AG09309 (cell line): ENCODE data around the gene FAM20A.
"Not testable (repeated sequence)": the region's sequence is repeated elsewhere in the genome, so short reads cannot be mapped to it uniquely, and the experiment has no call there.

ENCODE experiments used
- DNase-seq: peaks from one replicate; pipeline ENCODE4 v3.0.0-alpha.2; 2010; ENCODE audit warnings: low read depth
- H3K4me3 ChIP-seq: 2 replicates; pipeline ENCODE4 v1.5.1; 2011; ENCODE audit warnings: mild to moderate bottlenecking, low read depth, low read length, moderate library complexity; ENCODE audit not compliant: control insufficient read depth
- TF ChIP-seq, protein P1 (sequence below): IDR thresholded peaks from 2 replicates; pipeline ENCODE4 v1.5.1; 2011; ENCODE audit warnings: mild to moderate bottlenecking, low read depth, low read length, inconsistent platforms; ENCODE audit not compliant: insufficient read depth, control insufficient read depth; ENCODE audit errors: missing control alignments

FAM20A gene

DNA sequence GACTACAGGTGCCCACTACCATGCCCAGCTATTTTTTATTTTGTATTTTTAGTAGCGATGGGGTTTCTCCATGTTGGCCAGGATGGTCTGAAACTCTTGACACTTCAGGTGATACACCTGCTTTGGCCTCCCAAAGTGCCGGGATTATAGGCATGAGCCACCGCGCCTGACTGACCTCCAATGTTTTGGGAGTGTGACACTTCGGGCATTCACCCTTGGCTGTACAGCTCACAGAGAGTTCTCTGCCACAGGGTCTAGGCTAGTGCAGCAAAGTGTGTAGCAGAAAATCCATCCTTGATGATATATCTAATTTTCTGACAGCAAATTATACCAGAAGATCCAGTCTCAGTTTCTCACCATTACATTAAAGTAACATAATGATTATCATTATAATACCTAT lies 14.1 kb downstream of the FAM20A start:
- H3K4me3 ChIP-seq: no peak overlapping the region
- TF ChIP-seq, protein P1, sequence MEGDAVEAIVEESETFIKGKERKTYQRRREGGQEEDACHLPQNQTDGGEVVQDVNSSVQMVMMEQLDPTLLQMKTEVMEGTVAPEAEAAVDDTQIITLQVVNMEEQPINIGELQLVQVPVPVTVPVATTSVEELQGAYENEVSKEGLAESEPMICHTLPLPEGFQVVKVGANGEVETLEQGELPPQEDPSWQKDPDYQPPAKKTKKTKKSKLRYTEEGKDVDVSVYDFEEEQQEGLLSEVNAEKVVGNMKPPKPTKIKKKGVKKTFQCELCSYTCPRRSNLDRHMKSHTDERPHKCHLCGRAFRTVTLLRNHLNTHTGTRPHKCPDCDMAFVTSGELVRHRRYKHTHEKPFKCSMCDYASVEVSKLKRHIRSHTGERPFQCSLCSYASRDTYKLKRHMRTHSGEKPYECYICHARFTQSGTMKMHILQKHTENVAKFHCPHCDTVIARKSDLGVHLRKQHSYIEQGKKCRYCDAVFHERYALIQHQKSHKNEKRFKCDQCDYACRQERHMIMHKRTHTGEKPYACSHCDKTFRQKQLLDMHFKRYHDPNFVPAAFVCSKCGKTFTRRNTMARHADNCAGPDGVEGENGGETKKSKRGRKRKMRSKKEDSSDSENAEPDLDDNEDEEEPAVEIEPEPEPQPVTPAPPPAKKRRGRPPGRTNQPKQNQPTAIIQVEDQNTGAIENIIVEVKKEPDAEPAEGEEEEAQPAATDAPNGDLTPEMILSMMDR: no peak
- DNase-seq: no peak

DNA sequence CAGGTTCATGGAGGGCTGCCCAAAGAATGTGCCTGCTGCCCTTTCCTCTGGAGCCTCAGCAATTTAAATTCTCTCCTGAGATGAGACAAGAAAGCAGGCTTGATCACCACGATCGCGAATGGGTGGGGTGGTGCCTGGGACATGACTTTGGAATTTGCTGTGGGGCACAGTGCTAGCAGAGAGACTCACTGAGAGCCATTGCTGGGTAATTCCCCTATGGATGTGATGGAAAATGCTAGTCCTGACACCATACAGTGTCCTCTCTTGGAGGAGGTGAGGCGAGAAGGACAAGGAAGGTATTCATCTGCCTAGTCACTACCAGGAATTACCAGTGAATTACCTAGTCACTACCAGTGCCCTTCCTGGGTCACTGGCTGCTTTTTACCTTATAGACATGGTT lies 15.5 kb downstream of the FAM20A start:
- TF ChIP-seq, protein P1: no peak
- DNase-seq: no peak

DNA sequence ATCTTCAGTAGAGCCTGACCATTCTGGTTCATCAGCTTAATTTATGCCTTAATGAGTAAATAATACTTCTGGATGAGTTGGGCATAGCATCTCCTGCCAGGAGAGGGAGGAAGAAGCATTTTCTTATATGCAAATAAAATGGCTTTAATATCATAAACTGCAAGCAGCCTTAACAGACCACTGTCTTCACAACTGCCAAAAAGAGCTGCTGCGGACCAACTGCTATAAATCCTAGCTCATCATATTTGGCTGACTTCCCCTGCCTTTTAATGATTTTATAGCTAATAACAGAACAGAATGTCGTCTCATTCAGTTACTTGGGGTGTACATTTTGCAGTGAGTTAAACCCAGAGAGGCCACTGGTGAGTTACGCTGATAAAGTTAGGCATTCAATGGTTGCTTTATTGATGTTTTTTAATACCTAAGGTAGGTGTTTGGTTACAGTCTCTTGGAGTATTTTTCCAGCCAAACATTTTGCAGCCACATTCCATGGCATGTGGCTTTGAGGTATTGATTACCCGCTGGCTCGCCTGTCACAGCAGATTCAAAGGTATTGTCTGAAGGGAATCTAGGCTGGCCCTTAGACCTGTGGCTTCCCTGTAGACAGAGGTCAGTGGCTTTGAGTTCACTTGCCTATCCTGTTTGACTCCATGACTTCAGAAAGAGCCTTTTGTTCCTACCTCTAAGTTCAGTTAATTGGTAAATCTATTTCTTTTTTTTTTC lies 16.4 kb downstream of the FAM20A start:
- no peak overlapping the region for H3K4me3 ChIP-seq
- DNase-seq: no peak
- TF ChIP-seq, protein P1: no peak

More for the DNA sequence above, 15.5 kb downstream of the FAM20A start:
- H3K4me3 ChIP-seq: no peak overlapping the region

DNA sequence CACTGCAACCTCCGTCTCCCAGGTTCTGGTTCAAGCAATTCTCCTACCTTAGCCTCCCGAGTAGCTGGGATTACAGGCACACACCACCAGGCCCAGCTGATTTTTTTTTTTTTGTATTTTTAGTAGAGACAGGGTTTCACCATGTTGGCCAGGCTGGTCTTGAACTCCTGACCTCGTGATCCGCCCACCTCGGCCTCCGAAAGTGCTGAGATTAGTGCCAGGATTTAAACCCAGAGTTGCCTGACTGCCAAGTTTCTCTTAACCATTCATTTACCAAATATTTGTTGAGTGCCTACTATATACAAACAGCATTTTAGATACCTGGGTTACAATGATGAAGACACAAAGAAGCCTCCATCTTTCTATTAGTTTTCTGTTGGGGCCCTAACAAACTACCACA lies 18.3 kb downstream of the FAM20A start:
- DNase-seq, H3K4me3 ChIP-seq: not testable (repeated sequence)

DNA sequence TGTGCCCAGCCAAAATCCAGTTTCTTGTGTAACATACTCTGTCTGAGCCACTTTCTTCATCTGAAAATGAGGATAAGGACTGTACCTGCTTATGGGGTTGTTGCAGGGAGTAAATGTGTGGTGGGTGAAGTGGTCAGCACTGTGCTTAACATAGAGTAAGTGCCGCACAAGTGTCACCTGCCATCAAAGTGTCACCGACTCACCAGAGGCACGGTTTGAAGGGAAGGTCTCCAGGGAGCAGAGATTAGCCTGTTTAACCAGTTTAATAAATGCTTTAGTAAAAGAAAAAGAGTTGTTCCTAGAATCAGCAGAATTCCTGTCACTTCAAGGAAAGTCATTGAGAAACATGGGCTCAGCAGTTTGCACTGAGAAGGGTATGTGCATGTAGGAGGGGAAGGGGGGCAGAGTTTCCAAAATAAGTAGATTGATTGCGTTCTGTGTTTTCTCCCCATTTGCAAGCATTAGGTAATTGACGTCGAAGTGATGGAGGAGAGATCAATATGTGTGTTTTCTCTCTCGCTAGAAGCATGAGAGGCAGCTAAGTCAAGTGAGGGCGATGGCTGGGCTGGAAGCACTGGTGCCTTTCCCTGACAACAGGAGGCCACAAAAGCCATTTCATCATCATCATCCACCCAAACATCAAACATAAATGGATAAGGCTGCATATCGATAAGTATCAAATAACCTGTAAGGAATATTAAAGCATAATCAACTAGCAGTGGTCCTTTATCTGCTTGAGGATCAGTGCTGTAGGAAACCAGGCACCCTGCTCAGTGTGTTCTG lies 19.1 kb downstream of the FAM20A start:
- no peak overlapping the region for H3K4me3 ChIP-seq
- DNase-seq: no peak
- TF ChIP-seq, protein P1: no peak

DNA sequence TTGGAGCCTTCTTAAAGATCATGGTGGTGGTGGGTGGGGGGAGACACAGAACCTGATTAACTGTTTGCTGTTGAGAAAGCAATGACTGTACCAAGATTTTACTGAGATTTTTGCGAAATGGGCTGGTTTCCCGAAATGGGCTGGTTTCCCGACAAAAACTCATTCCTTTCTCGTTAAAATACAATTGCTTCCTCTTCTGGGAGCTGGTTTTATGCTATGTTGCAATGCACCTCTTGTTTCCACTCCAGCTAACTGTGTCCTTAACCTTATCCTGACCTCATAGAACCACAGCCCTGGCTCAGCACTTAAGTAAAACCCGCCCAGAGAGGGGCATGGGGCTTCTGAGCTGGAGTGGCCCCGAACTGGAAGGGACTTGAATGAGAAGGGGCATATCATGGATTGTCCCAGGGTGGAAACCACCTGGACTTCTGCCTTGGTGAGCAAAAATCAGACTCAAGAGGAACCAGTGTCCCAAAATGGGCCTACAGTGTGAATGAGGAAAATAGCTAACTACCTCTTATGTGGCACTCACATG lies 20.9 kb downstream of the FAM20A start:
- TF ChIP-seq, protein P1: no peak
- peak; percentile 90 for DNase-seq

More for the DNA sequence above, 20.9 kb downstream of the FAM20A start:
- no peak overlapping the region for H3K4me3 ChIP-seq
